Activated CD4-positive, CD25-positive, alpha-beta regulatory T cell treated with anti-CD3 and anti-CD28 coated beads, Interleukin-2, amount 50 U/mL, for 24 hours (primary cell): ENCODE results near the gene BIN1.

Experiments
- ATAC-seq, 2 donors: fragments of 150-1000 bp; cut with Tn5 transposase; one replicate each; pipeline ENCODE4 v1.10.0; 2021; ENCODE audit warnings: mild to moderate bottlenecking in 1 of 2, moderate library complexity in 1 of 2

Gene BIN1

DNA sequence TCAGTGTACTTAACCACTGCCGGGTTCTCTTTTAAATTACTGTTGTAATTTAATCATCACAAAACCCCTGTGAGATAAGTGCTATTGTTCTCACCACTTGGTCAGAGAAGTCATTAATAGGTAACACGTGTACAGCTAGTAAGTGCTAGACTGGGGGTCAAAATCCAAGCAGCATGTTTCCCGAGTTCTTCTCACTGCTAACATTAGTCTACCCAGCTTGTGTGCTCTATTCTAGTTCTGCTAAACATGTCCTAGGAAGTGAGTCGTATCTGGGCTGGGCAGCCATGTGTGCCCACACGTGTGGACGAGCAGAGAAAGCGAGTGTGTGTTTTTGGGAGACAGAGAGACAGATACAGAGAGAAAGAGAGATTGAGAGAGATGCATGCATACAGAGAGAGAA is 94.1 kb downstream of the BIN1 start:
- ATAC-seq = no peak

DNA sequence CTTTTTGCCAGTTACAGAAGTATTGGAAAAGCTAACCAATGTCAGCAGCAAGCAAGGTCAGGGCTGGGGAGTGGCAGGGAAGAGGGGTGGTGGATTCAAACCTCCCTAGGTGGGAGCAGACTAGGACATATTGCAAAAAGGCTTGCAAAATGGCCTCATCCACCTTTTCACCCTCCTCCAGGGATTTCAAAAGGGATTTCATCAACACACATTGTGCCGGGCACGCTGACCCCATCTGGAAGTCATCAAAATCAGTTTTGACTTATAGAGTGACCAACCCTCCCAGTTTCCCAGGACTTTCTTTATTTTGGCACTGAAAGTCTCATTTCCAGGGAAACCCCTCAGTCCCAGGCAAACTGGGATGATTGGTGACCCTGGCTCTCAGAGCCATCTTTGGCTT is 94.7 kb downstream of the BIN1 start:
- no peak for ATAC-seq

DNA sequence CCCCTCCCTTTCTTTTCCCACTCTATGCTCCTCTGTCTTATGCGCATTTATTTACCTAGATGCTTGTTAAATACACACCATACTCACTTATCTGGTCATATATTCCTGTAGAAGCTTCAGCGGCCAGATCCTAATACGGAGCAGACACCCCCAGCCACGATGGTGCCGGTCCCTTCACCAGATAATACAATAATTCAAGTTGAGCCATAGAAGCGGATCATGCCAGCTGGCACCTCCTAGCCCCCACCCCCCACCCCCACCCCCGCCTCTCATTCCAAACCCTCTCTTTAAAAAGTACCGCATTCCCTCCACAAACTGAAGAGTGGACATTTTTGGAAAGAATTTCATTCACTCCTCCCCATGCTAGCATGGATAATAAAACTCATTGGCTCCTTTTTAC is 95.2 kb downstream of the BIN1 start:
- no peak for ATAC-seq

DNA sequence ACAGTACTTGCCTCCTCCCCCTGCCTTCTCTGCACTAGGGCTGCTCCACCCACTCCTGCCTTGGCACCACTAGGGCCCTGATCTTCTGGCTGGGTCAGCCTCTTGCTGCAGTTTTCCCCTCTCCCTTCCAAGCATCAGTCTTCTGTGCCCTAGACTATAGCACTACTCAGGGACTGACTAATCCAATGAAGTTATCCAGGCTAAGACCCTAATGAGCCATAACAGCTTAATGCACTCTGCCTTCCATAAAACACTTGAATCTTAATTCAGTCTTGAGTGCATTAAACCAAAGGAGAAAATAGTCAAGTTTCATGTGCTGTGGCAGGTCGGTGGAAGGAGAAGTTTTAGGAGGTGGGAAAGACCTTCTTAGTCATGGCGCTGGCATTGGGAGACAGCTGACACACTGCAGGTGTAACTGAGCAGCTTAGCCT is 95.7 kb downstream of the BIN1 start:
- ATAC-seq = no peak

DNA sequence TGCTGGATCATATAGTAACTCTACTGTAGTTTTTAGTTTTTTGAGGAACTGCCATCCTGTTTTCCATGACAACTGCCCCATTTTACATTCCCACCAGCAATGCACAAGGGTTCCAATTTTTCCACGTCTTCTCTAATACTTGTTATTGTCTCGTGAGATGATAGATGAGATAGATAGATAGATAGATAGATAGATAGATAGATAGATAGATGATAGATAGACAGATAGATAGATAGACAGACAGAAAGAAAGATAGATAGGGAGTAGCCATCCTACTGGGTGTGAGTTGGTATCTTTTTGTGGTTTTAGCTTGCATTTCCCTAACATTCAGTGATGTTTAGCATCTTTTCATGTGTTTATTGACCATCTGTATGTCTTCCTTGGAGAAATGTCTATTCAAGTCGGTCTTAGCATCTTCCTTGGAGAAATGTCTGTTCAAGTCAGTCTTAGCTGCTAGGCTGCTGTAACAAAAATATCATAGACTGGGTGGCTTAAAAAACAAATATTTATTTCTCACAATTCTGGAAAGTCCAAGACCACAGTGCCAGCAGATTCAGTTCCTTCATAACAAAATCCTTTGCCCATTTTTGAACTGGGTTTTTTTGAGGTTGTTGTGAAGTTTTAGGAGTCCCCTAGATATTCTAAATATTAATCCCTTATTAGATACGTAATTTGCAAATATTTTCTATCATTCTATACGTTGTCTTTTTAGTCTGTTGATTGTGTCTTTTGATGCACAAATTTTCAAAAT is 98.5 kb downstream of the BIN1 start:
- ATAC-seq = no peak

DNA sequence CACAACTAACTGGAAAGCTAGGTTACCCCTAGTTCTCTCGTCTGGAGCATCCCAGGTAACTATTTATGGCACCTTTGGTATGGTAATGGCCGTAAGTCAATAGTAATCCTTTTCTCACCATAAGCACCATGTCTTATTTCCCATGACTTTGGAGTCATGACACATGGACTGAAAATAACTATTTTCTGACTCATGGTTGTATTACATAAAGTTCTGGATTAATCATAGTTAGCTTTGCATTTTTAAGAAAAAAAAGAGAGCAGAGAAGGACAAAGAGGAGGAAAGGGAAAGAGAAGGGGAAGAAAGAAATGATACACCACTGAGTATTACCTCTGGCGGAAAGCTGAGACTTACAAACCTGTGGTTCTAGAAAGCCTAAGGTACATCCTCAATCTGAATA is 99.3 kb downstream of the BIN1 start:
- no peak for ATAC-seq

DNA sequence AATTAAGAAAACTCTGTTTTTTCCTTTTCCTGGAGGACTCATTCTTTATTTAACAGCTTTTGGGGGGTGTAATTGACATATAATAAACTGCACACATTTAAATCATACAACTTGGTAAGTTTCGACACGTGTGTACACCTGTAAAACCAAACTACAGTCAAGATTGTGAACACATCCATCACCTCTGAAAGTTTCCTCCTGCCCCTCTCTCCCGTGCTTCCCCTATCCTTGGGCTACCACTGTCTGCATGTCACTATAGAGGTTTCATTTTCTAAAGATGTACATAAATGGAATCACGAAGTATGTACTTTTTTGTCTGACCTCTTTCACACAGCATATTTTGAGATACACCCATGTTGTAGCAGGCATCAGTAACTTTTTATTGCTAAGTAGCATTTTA is 100.0 kb downstream of the BIN1 start:
- ATAC-seq = no peak

DNA sequence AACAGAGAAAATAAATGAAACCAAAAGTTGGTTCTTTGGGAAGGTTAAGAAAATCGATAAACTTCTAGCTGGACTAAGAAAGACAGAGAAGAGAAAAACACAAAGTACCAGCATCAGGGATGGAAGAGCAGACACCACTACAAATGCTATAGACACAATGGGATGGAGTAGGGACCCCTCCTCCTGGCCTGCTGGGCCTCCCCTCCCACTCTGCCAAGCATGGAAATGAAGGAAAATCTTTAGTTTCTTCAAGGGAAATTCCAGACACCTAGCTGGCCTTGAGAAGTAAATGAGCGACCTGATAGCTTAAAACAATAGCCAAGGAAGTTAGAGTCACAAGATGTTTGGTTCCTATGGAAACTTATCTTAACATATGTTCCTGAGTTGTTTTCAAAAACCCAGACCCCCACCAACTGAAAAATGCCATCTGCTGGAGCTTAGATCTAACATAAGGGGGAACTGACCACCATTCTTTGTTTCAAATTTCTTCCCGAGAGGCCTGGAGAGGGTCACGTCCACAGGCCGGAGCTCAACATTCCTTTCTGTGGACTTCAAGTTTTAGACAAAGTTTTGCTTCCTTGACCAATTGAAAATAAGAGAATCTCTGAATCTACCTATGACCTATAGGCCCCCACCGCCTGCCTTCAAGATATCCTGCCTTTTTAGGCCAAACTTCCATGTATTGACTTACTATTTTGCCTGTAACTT is 101.9 kb downstream of the BIN1 start:
- no peak for ATAC-seq

DNA sequence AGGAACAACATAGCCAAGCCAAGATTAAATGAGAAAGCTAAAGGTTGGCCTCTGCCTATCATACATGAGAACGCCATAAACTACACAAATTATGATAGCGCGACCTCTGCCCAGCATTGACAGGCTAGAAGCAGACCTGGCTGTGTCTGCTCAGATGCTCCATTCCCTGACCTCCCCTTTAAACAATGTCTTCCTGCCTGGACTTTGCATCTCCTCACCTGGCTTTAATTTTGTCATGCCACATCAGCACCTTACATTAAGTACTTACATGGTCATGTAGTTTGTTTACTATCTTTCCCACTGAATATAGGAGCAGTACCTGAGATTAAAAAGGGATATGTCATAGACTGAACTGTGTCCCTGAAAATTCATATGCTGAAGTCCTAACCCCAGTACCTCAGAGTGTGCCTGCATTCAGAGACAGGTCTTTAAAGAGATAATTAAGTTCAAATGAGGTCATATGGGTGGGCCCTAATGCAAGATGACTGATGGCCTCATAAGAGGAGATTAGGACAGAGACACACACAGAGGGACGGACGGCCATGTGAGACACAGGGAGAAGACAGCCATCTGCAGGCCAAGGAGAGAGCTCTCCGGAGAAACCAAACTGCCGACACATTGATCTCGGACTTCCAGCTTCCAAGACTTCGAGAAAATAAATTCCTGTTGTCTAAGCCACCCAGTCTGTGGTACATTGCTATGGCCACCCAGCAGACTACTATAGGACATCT is 103.7 kb downstream of the BIN1 start:
- no peak for ATAC-seq

DNA sequence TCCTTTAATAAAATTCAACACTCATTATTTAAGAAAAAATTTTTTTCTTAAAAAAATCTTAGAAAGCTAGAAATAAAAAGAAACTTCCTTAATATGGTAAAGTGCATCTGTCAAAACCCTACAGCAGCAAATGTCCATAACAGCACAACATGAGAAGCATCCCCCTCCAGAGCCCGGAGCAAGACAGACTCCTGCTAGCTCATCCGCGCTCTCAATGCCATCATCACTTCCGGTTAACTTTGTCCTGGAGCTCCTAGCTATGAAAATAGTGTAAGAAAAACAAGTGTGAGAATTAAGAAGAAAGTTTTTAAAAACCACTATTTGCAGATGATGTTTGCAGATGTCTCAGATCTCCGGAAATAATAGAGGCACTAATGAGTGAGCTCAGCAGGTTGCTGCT is 105.2 kb downstream of the BIN1 start:
- ATAC-seq = no peak

DNA sequence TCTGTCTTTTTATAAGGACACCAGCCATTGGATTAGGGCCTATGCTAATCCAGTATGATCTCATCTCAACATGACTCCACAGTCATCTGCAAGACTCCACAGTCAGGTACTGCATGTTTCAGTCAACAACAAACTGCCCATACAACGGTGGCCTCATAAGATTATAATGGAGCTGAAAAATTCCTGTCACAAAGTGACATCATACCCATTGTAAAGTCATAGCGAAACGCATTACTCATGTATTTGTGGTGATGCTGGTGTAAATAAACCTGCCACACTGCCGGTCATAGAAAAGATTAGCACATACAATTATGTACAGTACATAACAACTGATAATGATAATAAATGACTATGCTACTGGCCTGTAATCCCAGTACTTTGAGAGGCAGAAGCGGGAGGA is 106.0 kb downstream of the BIN1 start:
- ATAC-seq = peak; percentile 44 to 59

DNA sequence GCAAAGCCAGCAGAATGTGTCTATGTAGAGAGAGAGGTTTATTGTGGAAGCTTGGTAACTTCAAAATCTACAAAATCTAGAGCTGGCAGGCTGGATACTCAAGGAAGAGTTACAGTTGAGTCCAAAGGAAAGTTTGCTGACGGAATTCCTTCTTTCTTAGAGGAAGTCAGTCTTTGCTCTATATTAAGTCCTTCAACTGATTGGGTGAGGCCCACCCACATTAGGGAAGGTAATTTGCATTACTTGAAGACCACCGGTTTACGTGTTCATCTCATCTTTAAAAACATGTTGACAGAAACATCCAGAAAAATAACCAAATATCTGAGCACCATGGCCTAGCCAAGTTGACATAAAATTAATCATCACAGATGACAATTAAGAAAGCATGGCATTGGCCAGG is 106.8 kb downstream of the BIN1 start:
- no peak for ATAC-seq

DNA sequence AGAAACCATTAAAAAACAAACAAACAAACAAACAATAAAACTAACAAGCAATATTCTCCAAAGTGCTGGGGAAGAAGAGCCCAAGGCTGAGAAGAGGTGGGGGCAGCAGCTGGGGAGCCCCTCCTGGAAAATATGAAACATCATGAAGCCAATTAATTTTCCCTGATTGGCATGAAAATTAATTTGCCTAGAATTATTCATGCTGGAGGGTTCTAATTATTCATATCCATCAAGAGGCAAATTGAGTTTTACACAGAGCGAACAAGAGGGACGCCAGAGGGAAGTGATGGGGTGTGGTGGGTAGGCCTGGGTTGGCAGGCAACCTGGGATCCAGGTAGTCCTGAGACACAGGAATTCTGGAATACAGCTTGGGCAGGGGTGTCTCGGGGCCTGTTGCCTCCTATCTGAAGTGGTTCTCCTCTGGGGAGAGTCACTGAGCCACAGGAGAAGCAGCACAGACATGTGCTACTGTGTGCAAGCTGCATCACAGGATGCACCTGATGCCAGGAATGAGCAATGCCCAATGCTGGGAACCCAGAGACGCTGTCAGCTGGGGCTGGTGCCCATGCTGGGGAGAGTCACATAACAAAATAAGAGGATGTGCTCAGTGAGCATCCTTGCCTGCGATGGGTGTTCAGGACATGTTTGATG is 107.7 kb downstream of the BIN1 start:
- ATAC-seq = no peak

DNA sequence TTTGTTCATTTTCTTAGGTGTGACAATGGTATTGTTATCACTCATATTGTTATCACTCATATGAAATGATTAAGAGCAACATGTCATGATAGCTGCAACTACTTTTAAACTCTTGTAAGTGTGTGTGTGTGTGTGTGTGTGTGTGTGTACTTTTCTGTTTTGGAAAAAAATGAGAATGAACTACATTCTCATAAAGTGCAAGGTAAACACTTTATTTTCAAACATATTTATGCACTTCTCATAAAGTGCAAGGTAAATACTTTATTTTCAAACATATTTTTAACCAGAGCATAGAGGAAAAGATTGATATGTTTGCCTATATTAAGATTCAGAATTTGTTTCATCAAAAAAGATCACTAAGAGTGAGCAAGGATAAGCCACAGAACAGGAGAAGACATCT is 108.5 kb downstream of the BIN1 start:
- no peak for ATAC-seq
